GM21390 (cell line): ENCODE measurements around the gene SLC5A10.

Source experiments
- ATAC-seq: cut with Tn5 transposase; IDR thresholded peaks from one replicate; pipeline ENCODE4 v1.9.1; 2021; ENCODE audit not compliant: unreplicated experiment

The SLC5A10 gene

GRCh38 chr17:19001907-19002590, 50.1 kb downstream of the SLC5A10 start:
- ATAC-seq = no peak

GRCh38 chr17:19002805-19003542, 51.0 kb downstream of the SLC5A10 start:
- ATAC-seq = no peak

- ATAC-seq = no peak
These were observed 51.8 kb downstream of the SLC5A10 start for GRCh38 chr17:19003543-19004420.

GRCh38 chr17:19004421-19005136, 52.6 kb downstream of the SLC5A10 start, which contains the start of gene FAM83G:
Gene FAM83G, minus strand, starts transcription at chr17:19004764. Its CDS starts 723 bp downstream, at chr17:19004041.
- ATAC-seq = peak; percentile 67

GRCh38 chr17:19005137-19005773, 53.3 kb downstream of the SLC5A10 start:
- ATAC-seq = no peak

- ATAC-seq = no peak
These were observed 53.9 kb downstream of the SLC5A10 start for GRCh38 chr17:19005789-19006430.

- no peak for ATAC-seq
These were observed 54.7 kb downstream of the SLC5A10 start for GRCh38 chr17:19006698-19007097.

- no peak for ATAC-seq
These were observed 58.0 kb downstream of the SLC5A10 start for GRCh38 chr17:19009970-19010369.

- ATAC-seq = no peak
These were observed 59.0 kb downstream of the SLC5A10 start for GRCh38 chr17:19010729-19011505.

GRCh38 chr17:19011581-19011980, 59.6 kb downstream of the SLC5A10 start:
- no peak for ATAC-seq

GRCh38 chr17:19012171-19013080, 60.5 kb downstream of the SLC5A10 start:
- no peak for ATAC-seq

- no peak for ATAC-seq
These were observed 61.3 kb downstream of the SLC5A10 start for GRCh38 chr17:19013226-19013625.

GRCh38 chr17:19013806-19014627, 62.1 kb downstream of the SLC5A10 start:
- ATAC-seq = no peak

GRCh38 chr17:19014628-19015215, 62.8 kb downstream of the SLC5A10 start:
- ATAC-seq = no peak

GRCh38 chr17:19015428-19015827, 63.5 kb downstream of the SLC5A10 start:
- ATAC-seq = no peak

- ATAC-seq = no peak
These were observed 64.3 kb downstream of the SLC5A10 start for GRCh38 chr17:19016297-19016696.

GRCh38 chr17:19016881-19017280, 64.9 kb downstream of the SLC5A10 start:
- ATAC-seq = no peak
